Measurements from ENCODE around the gene MLKL.
"Not testable (repeated sequence)": the region's sequence is repeated elsewhere in the genome, so short reads cannot be mapped to it uniquely, and the experiment has no call there.

Gene MLKL

GRCh38 chr16:74732707-74733350 is 32.2 kb upstream of the MLKL start:
- no peak for DNase-seq (ENCODE audit: low spot score)

GRCh38 chr16:74731853-74732477 is 31.3 kb upstream of the MLKL start:
- DNase-seq (ENCODE audit: low spot score): no peak

- no peak for DNase-seq (ENCODE audit: low spot score)
Observed at GRCh38 chr16:74729783-74730683, 29.4 kb upstream of the MLKL start.

- DNase-seq (ENCODE audit: low spot score): no peak
Observed at GRCh38 chr16:74727903-74728302, 27.2 kb upstream of the MLKL start.

GRCh38 chr16:74726716-74727115 is 26.1 kb upstream of the MLKL start:
- DNase-seq (ENCODE audit: low spot score): peak; percentile 15

- no peak for DNase-seq (ENCODE audit: low spot score)
Observed at GRCh38 chr16:74725651-74726455, 25.2 kb upstream of the MLKL start.

- no peak for DNase-seq (ENCODE audit: low spot score)
Observed at GRCh38 chr16:74724820-74725549, 24.3 kb upstream of the MLKL start.

- DNase-seq (ENCODE audit: low spot score): no peak
Observed at GRCh38 chr16:74723256-74723655, 22.6 kb upstream of the MLKL start.

GRCh38 chr16:74722156-74722555 is 21.5 kb upstream of the MLKL start:
- not testable (repeated sequence) for DNase-seq (ENCODE audit: low spot score)

GRCh38 chr16:74721716-74722115 is 21.1 kb upstream of the MLKL start:
- DNase-seq (ENCODE audit: low spot score): no peak

GRCh38 chr16:74720579-74720978 is 19.9 kb upstream of the MLKL start:
- no peak for DNase-seq (ENCODE audit: low spot score)

GRCh38 chr16:74718741-74719610 is 18.3 kb upstream of the MLKL start:
- DNase-seq (ENCODE audit: low spot score): no peak

- DNase-seq (ENCODE audit: low spot score): no peak
Observed at GRCh38 chr16:74718140-74718539, 17.5 kb upstream of the MLKL start.

- no peak for DNase-seq (ENCODE audit: low spot score)
Observed at GRCh38 chr16:74717367-74717766, 16.7 kb upstream of the MLKL start.

- no peak for DNase-seq (ENCODE audit: low spot score)
Observed at GRCh38 chr16:74716355-74716754, 15.7 kb upstream of the MLKL start.

- DNase-seq (ENCODE audit: low spot score): no peak
Observed at GRCh38 chr16:74713876-74714275, 13.2 kb upstream of the MLKL start.

GRCh38 chr16:74713325-74713724 is 12.7 kb upstream of the MLKL start:
- DNase-seq (ENCODE audit: low spot score): no peak

- DNase-seq (ENCODE audit: low spot score): no peak
Observed at GRCh38 chr16:74711938-74712337, 11.3 kb upstream of the MLKL start.

- DNase-seq (ENCODE audit: low spot score): no peak
Observed at GRCh38 chr16:74710401-74710800, 9.7 kb upstream of the MLKL start.

- DNase-seq (ENCODE audit: low spot score): peak; percentile 86
Observed at GRCh38 chr16:74709441-74709877, 8.8 kb upstream of the MLKL start.

GRCh38 chr16:74700116-74700437 is 585 bp downstream of the MLKL start:
- peak; percentile 17 for DNase-seq (ENCODE audit: low spot score)

Data from CD4-positive, alpha-beta T cell treated with Interleukin-2 at 100 ng/mL for 4 hours (primary cell).